Stimulated activated naive CD8-positive, alpha-beta T cell treated with anti-CD3 and anti-CD28 coated beads, Interleukin-15, Interleukin-2, amounts not matched to agents 100 ng/mL and 50 ng/mL, for 24 hours (primary cell): ENCODE measurements around the gene PTPRU.

Experiments
- H3K27ac Mint-ChIP-seq: one replicate; pipeline ENCODE4 v1.8.0; 2021; ENCODE audit warnings: mild to moderate bottlenecking, mixed read lengths
- H3K27me3 Mint-ChIP-seq: one replicate; pipeline ENCODE4 v1.8.0; 2021; ENCODE audit warnings: mixed read lengths
- H3K36me3 Mint-ChIP-seq: one replicate; pipeline ENCODE4 v1.8.0; 2021; ENCODE audit warnings: low read depth, mixed read lengths
- H3K4me1 Mint-ChIP-seq: one replicate; pipeline ENCODE4 v1.8.0; 2021; ENCODE audit warnings: low read depth, mixed read lengths
- H3K4me3 Mint-ChIP-seq: one replicate; pipeline ENCODE4 v1.8.0; 2021; ENCODE audit warnings: mild to moderate bottlenecking, mixed read lengths
- H3K9me3 Mint-ChIP-seq: one replicate; pipeline ENCODE4 v1.8.0; 2021; ENCODE audit warnings: mixed read lengths

The PTPRU gene

GRCh38 chr1:29259802-29260441, 23.6 kb downstream of the PTPRU start:
- Mint-ChIP-seq H3K27me3 (peaks cover 51% of the 10 kb centered on the region), H3K4me3 (peak overlapping the region; percentile 68), H3K9me3 (no peaks in the 10 kb centered on the region), H3K4me1 (no peaks in the 10 kb centered on the region), H3K36me3 (no peaks in the 10 kb centered on the region), H3K27ac (no peak overlapping the region)

GRCh38 chr1:29260531-29260930, 24.2 kb downstream of the PTPRU start:
- no peak overlapping the region for H3K27ac Mint-ChIP-seq
- no peaks in the 10 kb centered on the region for H3K36me3 Mint-ChIP-seq
- peaks cover 55% of the 10 kb centered on the region for H3K27me3 Mint-ChIP-seq
- H3K4me1 Mint-ChIP-seq = no peaks in the 10 kb centered on the region
- no peak overlapping the region for H3K4me3 Mint-ChIP-seq
- H3K9me3 Mint-ChIP-seq = no peaks in the 10 kb centered on the region

GRCh38 chr1:29264773-29265389, 28.6 kb downstream of the PTPRU start:
- no peak overlapping the region for H3K27ac Mint-ChIP-seq
- no peaks in the 10 kb centered on the region for H3K4me1 Mint-ChIP-seq

GRCh38 chr1:29266912-29267311, 30.6 kb downstream of the PTPRU start:
- H3K4me1 Mint-ChIP-seq = no peaks in the 10 kb centered on the region
- no peak overlapping the region for H3K4me3 Mint-ChIP-seq
- H3K27me3 Mint-ChIP-seq = peaks cover 64% of the 10 kb centered on the region
- H3K9me3 Mint-ChIP-seq = no peaks in the 10 kb centered on the region
- H3K36me3 Mint-ChIP-seq = no peaks in the 10 kb centered on the region
- H3K27ac Mint-ChIP-seq = no peak overlapping the region

More at GRCh38 chr1:29264773-29265389, 28.6 kb downstream of the PTPRU start:
- Mint-ChIP-seq H3K4me3 (no peak overlapping the region), H3K36me3 (no peaks in the 10 kb centered on the region), H3K9me3 (no peaks in the 10 kb centered on the region), H3K27me3 (peaks cover 75% of the 10 kb centered on the region)

GRCh38 chr1:29267321-29268070, 31.2 kb downstream of the PTPRU start:
- H3K4me1 Mint-ChIP-seq = no peaks in the 10 kb centered on the region
- H3K36me3 Mint-ChIP-seq = no peaks in the 10 kb centered on the region
- H3K9me3 Mint-ChIP-seq = no peaks in the 10 kb centered on the region
- H3K4me3 Mint-ChIP-seq = no peak overlapping the region
- peaks cover 63% of the 10 kb centered on the region for H3K27me3 Mint-ChIP-seq
- H3K27ac Mint-ChIP-seq = no peak overlapping the region

- Mint-ChIP-seq H3K4me3 (no peak overlapping the region), H3K9me3 (no peaks in the 10 kb centered on the region), H3K27me3 (peaks cover 59% of the 10 kb centered on the region), H3K36me3 (no peaks in the 10 kb centered on the region), H3K4me1 (no peaks in the 10 kb centered on the region), H3K27ac (no peak overlapping the region)
Observed at GRCh38 chr1:29269382-29269781, 33.1 kb downstream of the PTPRU start.

GRCh38 chr1:29270929-29271521, 34.7 kb downstream of the PTPRU start:
- no peaks in the 10 kb centered on the region for H3K9me3 Mint-ChIP-seq
- no peak overlapping the region for H3K27ac Mint-ChIP-seq
- H3K4me3 Mint-ChIP-seq = no peak overlapping the region
- H3K36me3 Mint-ChIP-seq = no peaks in the 10 kb centered on the region
- no peaks in the 10 kb centered on the region for H3K4me1 Mint-ChIP-seq
- H3K27me3 Mint-ChIP-seq = peaks cover 49% of the 10 kb centered on the region

- Mint-ChIP-seq H3K36me3 (no peaks in the 10 kb centered on the region), H3K4me1 (no peaks in the 10 kb centered on the region), H3K27ac (no peak overlapping the region), H3K4me3 (no peak overlapping the region), H3K27me3 (peaks cover 44% of the 10 kb centered on the region), H3K9me3 (no peaks in the 10 kb centered on the region)
Observed at GRCh38 chr1:29271724-29272123, 35.4 kb downstream of the PTPRU start.

- no peak overlapping the region for H3K27ac Mint-ChIP-seq
- peaks cover 37% of the 10 kb centered on the region for H3K27me3 Mint-ChIP-seq
- H3K4me1 Mint-ChIP-seq = no peaks in the 10 kb centered on the region
- H3K9me3 Mint-ChIP-seq = no peaks in the 10 kb centered on the region
- H3K4me3 Mint-ChIP-seq = no peak overlapping the region
- no peaks in the 10 kb centered on the region for H3K36me3 Mint-ChIP-seq
Observed at GRCh38 chr1:29272147-29272907, 36.0 kb downstream of the PTPRU start.

- Mint-ChIP-seq H3K27ac (no peak overlapping the region), H3K36me3 (no peaks in the 10 kb centered on the region), H3K4me1 (no peaks in the 10 kb centered on the region), H3K27me3 (peaks cover 12% of the 10 kb centered on the region), H3K4me3 (no peak overlapping the region), H3K9me3 (no peaks in the 10 kb centered on the region)
Observed at GRCh38 chr1:29275435-29275834, 39.1 kb downstream of the PTPRU start.

GRCh38 chr1:29278124-29278523, 41.8 kb downstream of the PTPRU start:
- no peak overlapping the region for H3K27ac Mint-ChIP-seq
- peaks cover 3% of the 10 kb centered on the region for H3K27me3 Mint-ChIP-seq
- H3K9me3 Mint-ChIP-seq = no peaks in the 10 kb centered on the region
- H3K4me1 Mint-ChIP-seq = no peaks in the 10 kb centered on the region
- H3K4me3 Mint-ChIP-seq = no peak overlapping the region
- H3K36me3 Mint-ChIP-seq = no peaks in the 10 kb centered on the region

- H3K9me3 Mint-ChIP-seq = no peaks in the 10 kb centered on the region
- peaks cover 3% of the 10 kb centered on the region for H3K4me1 Mint-ChIP-seq
- H3K4me3 Mint-ChIP-seq = no peak overlapping the region
- no peak overlapping the region for H3K27ac Mint-ChIP-seq
- H3K27me3 Mint-ChIP-seq = peaks cover 3% of the 10 kb centered on the region
- no peaks in the 10 kb centered on the region for H3K36me3 Mint-ChIP-seq
Observed at GRCh38 chr1:29279406-29279805, 43.1 kb downstream of the PTPRU start.

GRCh38 chr1:29279951-29280391, 43.6 kb downstream of the PTPRU start:
- peaks cover 3% of the 10 kb centered on the region for H3K27me3 Mint-ChIP-seq
- H3K4me3 Mint-ChIP-seq = no peak overlapping the region
- H3K27ac Mint-ChIP-seq = no peak overlapping the region
- no peaks in the 10 kb centered on the region for H3K36me3 Mint-ChIP-seq
- peaks cover 3% of the 10 kb centered on the region for H3K4me1 Mint-ChIP-seq
- H3K9me3 Mint-ChIP-seq = no peaks in the 10 kb centered on the region

- no peaks in the 10 kb centered on the region for H3K36me3 Mint-ChIP-seq
- H3K27me3 Mint-ChIP-seq = peaks cover 3% of the 10 kb centered on the region
- H3K4me1 Mint-ChIP-seq = peaks cover 3% of the 10 kb centered on the region
- no peaks in the 10 kb centered on the region for H3K9me3 Mint-ChIP-seq
- no peak overlapping the region for H3K27ac Mint-ChIP-seq
- no peak overlapping the region for H3K4me3 Mint-ChIP-seq
Observed at GRCh38 chr1:29280409-29281131, 44.2 kb downstream of the PTPRU start.
